ENCODE data around the gene SH3RF2. TPM values are rescaled to one million over a fixed set of nuclear protein-coding genes. Genes with fewer than 3 reads are reported as not detected.
A peak's percentile ranks its signal among the peaks of the same experiment; 100 is the strongest.

SH3RF2 gene
- total and polyA plus RNA-seq, 4 donors = 1.0 to 10.5 (median 4.9) TPM

DNA sequence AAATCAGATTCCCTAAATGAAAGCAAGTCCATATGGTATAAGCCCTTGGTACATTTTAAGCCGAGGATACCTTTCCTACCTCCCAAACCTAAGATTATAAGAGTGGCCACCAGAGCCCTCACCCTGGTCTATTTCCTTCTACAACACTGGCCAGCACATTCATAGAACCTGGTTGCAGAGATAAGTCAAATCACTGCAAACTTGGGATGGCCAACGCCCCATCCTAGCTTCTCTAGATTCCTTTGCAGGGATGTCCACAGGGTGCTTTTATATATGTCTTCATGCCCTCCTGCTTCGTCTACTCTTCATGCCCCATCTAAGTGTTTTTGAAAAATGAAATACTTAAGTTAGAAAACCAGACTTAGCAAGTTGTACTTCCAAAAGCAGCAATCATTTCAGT lies 41.8 kb downstream of the SH3RF2 start (continued):
- no peak for TF ChIP-seq REST (IDR thresholded peaks at IDR 0.05)

- no peaks in the 10 kb centered on the region for H3K36me3 ChIP-seq (ENCODE audit: control insufficient read depth in 4 of 4, insufficient read depth in 3 of 4, low read depth in 1 of 4, low read length in 3 of 4)
- no peaks in the 10 kb centered on the region for H3K27me3 ChIP-seq (ENCODE audit: control insufficient read depth in 4 of 4, insufficient read depth in 4 of 4, low read length in 3 of 4)
- no peak overlapping the region for H3K4me3 ChIP-seq (ENCODE audit: low read depth in 1 of 3, low read length in 3 of 3)
- H3K27ac ChIP-seq (ENCODE audit: low read depth in 1 of 2, low read length in 2 of 2) = peak overlapping the region; percentile 46 to 47
- TF ChIP-seq FOXA1 (IDR thresholded peaks at IDR 0.05) (no peak), JUND (IDR thresholded peaks at IDR 0.05) (peak in 1 of 2 donors; percentile 16), CTCF (IDR thresholded peaks at IDR 0.05; ENCODE audit: low read depth, low read length, missing input control) (no peak), ATF3 (IDR thresholded peaks at IDR 0.05) (peak; percentile 9), RAD21 (IDR thresholded peaks at IDR 0.05) (peak in 1 of 2 donors; percentile 7), HNF4A (conservative IDR thresholded peaks at IDR 0.05) (peak in 1 of 2 donors; percentile 67), NR2F2 (IDR thresholded peaks at IDR 0.05) (no peak), TAF1 (conservative IDR thresholded peaks at IDR 0.05) (no peak), REST (IDR thresholded peaks at IDR 0.05) (no peak), RXRA (IDR thresholded peaks at IDR 0.05) (peak in 1 of 2 donors; percentile 67), EGR1 (IDR thresholded peaks at IDR 0.05; ENCODE audit: low read depth in 2 of 2) (no peak), HNF4G (IDR thresholded peaks at IDR 0.05) (no peak)
- TF ChIP-seq, protein P1, sequence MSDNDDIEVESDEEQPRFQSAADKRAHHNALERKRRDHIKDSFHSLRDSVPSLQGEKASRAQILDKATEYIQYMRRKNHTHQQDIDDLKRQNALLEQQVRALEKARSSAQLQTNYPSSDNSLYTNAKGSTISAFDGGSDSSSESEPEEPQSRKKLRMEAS (IDR thresholded peaks at IDR 0.05) = no peak
- no peak overlapping the region for H3K9ac ChIP-seq (ENCODE audit: low read depth in 1 of 2, low read length in 2 of 2)
- no peak for DNase-seq (ENCODE audit: low spot score)
- H3K9me3 ChIP-seq (ENCODE audit: control insufficient read depth in 4 of 4, low read length in 3 of 4) = no peaks in the 10 kb centered on the region
- H3K4me1 ChIP-seq (ENCODE audit: control insufficient read depth in 4 of 4, insufficient read depth in 4 of 4, low read length in 3 of 4) = peaks cover 9 to 64% (median 49%) of the 10 kb centered on the region in 4 donors
- WGBS = 38% methylated on average over 1 of the region's 1 CpG
Measured at GRCh38 chr5:145978708-145979107, 42.3 kb downstream of the SH3RF2 start.

All from liver (tissue), 9 donors.